ENCODE results near the gene UCK1. TPM values are rescaled to one million over a fixed set of nuclear protein-coding genes. Genes with fewer than 3 reads are reported as not detected.

The UCK1 gene
- polyA plus RNA-seq, 3 donors, result 15.9 to 19.9 (median 16.3) TPM

DNA sequence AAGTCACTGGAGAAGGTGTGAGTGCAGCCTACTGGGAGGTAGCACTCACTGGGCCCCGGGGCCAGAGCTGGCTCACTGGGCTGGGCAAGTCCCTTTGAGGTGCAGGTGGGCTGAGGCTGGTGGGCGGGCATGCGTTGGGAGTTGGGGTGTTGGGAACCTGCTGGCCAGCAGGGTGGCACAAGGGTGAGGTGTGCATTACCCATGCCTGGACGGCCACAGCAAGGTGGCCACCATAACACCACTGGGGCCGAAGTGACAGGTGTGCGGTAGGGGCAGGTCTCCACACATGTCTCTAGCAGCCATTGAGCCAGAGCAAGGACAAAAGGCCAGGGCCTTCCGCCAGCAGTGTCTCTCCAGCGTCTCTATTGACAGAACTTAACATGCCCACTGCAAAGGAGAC is 36.8 kb upstream of the UCK1 start:
- Histone ChIP-seq H2AFZ (ENCODE audit: insufficient read depth, low read depth, low read length, poor library complexity, severe bottlenecking) (no peak overlapping the region), H3K9me3 (replicated peaks in 1 of 2; ENCODE audit: control insufficient read depth in 1 of 2, insufficient read depth in 1 of 2, low read length in 2 of 2) (peaks cover 0 to under 1% of the 10 kb centered on the region in 2 donors), H3K9ac (ENCODE audit: insufficient read depth, low read length, poor library complexity, severe bottlenecking) (no peak overlapping the region), H3K27ac (ENCODE audit: low read depth in 1 of 2, low read length in 2 of 2) (no peak overlapping the region), H4K20me1 (ENCODE audit: insufficient read depth, low read length) (no peaks in the 10 kb centered on the region), H3K36me3 (replicated peaks in 1 of 2; ENCODE audit: control insufficient read depth in 1 of 2, insufficient read depth in 2 of 2, low read length in 2 of 2) (peaks cover 13 to 26% of the 10 kb centered on the region in 2 donors), H3K4me3 (replicated peaks in 1 of 3; ENCODE audit: low read depth in 2 of 3, low read length in 3 of 3) (no peak overlapping the region), H3K79me2 (ENCODE audit: insufficient read depth, low read length) (no peaks in the 10 kb centered on the region), H3K4me2 (replicated peaks; ENCODE audit: extremely low read depth, low read length, poor library complexity, severe bottlenecking) (no peak overlapping the region), H3K4me1 (ENCODE audit: control insufficient read depth in 1 of 2, insufficient read depth in 2 of 2, low read length in 2 of 2) (no peaks in the 10 kb centered on the region), H3K27me3 (ENCODE audit: control insufficient read depth in 2 of 2, insufficient read depth in 2 of 2, low read length in 2 of 2) (no peaks in the 10 kb centered on the region)
- 100% methylated on average over 3 of the region's 8 CpGs for WGBS (ENCODE audit: insufficient coverage)
- Mint-ChIP-seq H3K27ac (no peak overlapping the region), H3K4me1 (no peaks in the 10 kb centered on the region), H3K36me3 (peaks cover 28 to 47% of the 10 kb centered on the region in 2 donors), H3K4me3 (no peak overlapping the region), H3K27me3 (ENCODE audit: low read depth in 3 of 3) (peaks cover 0 to under 1% (median 0%) of the 10 kb centered on the region in 3 donors), H3K9me3 (peaks cover 3 to 17% (median 10%) of the 10 kb centered on the region in 7 donors)
- TF ChIP-seq, protein P1, sequence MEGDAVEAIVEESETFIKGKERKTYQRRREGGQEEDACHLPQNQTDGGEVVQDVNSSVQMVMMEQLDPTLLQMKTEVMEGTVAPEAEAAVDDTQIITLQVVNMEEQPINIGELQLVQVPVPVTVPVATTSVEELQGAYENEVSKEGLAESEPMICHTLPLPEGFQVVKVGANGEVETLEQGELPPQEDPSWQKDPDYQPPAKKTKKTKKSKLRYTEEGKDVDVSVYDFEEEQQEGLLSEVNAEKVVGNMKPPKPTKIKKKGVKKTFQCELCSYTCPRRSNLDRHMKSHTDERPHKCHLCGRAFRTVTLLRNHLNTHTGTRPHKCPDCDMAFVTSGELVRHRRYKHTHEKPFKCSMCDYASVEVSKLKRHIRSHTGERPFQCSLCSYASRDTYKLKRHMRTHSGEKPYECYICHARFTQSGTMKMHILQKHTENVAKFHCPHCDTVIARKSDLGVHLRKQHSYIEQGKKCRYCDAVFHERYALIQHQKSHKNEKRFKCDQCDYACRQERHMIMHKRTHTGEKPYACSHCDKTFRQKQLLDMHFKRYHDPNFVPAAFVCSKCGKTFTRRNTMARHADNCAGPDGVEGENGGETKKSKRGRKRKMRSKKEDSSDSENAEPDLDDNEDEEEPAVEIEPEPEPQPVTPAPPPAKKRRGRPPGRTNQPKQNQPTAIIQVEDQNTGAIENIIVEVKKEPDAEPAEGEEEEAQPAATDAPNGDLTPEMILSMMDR (IDR thresholded peaks at IDR 0.05), result no peak
- DNase-seq, result no peak
- intact Hi-C loops (cut with micrococcal nuclease), result no loop called here

DNA sequence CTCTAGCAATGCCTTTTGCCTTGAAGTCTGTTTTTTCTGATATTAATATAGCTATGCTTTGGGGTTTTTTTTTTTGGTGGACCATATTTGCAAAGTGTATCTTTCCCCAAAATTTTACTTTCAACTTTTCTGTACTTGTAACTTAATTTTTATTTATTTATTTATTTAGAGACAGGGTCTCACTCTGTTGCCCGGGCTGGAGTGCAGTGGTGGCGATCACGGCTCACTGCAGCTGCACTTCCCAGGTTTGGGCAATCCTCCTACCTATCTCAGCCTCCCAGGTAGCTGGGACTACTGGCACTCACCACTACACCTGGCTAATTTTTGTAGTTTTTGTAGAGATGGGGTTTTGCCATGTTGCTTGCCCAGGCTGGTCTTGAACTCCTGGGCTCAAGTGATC is 35.1 kb upstream of the UCK1 start:
- Histone ChIP-seq H3K79me2 (ENCODE audit: insufficient read depth, low read length) (no peaks in the 10 kb centered on the region), H3K36me3 (replicated peaks in 1 of 2; ENCODE audit: control insufficient read depth in 1 of 2, insufficient read depth in 2 of 2, low read length in 2 of 2) (peaks cover 0 to 11% of the 10 kb centered on the region in 2 donors), H3K4me2 (replicated peaks; ENCODE audit: extremely low read depth, low read length, poor library complexity, severe bottlenecking) (no peak overlapping the region), H2AFZ (ENCODE audit: insufficient read depth, low read depth, low read length, poor library complexity, severe bottlenecking) (no peak overlapping the region), H3K9me3 (replicated peaks in 1 of 2; ENCODE audit: control insufficient read depth in 1 of 2, insufficient read depth in 1 of 2, low read length in 2 of 2) (peaks cover 5 to 7% of the 10 kb centered on the region in 2 donors), H4K20me1 (ENCODE audit: insufficient read depth, low read length) (no peaks in the 10 kb centered on the region), H3K4me3 (replicated peaks in 1 of 3; ENCODE audit: low read depth in 2 of 3, low read length in 3 of 3) (no peak overlapping the region), H3K9ac (ENCODE audit: insufficient read depth, low read length, poor library complexity, severe bottlenecking) (no peak overlapping the region), H3K27ac (ENCODE audit: low read depth in 1 of 2, low read length in 2 of 2) (no peak overlapping the region), H3K27me3 (ENCODE audit: control insufficient read depth in 2 of 2, insufficient read depth in 2 of 2, low read length in 2 of 2) (no peaks in the 10 kb centered on the region), H3K4me1 (ENCODE audit: control insufficient read depth in 1 of 2, insufficient read depth in 2 of 2, low read length in 2 of 2) (no peaks in the 10 kb centered on the region)
- Mint-ChIP-seq H3K4me1 (no peaks in the 10 kb centered on the region), H3K4me3 (no peak overlapping the region), H3K36me3 (peaks cover 16 to 31% of the 10 kb centered on the region in 2 donors), H3K27ac (no peak overlapping the region), H3K9me3 (peaks cover 7 to 25% (median 15%) of the 10 kb centered on the region in 7 donors), H3K27me3 (ENCODE audit: low read depth in 3 of 3) (peaks cover 0 to 3% (median 0%) of the 10 kb centered on the region in 3 donors)
- WGBS (ENCODE audit: insufficient coverage), result no CpG with 5 or more reads among the region's 3 CpGs
- no peak for DNase-seq
- TF ChIP-seq, protein P1 (IDR thresholded peaks at IDR 0.05), result no peak
- intact Hi-C loops (cut with micrococcal nuclease), result no loop called here

All from CD14-positive monocyte (primary cell).